HCT116 (cell line): ENCODE measurements around the gene SPATA19. TPM values are rescaled to one million over a fixed set of nuclear protein-coding genes. Genes with fewer than 3 reads are reported as not detected.

Source experiments
- ATAC-seq: fragments of 200-7000 bp; cut with Tn5 transposase; 2 replicates; pipeline ENCODE4 v1.9.1; 2020; ENCODE audit warnings: mild to moderate bottlenecking, moderate library complexity
- BruUV-seq: library from RNA; stranded (reverse); fragments of 400-500 nt; replicated peaks from 2 replicates; lab custom pipeline; 2021; lab: Mats Ljungman, UMichigan
- CTCF ChIA-PET: fragments of 300-600 bp; sonication (Branson Sonifier 250); formaldehyde crosslinking; loops from one replicate; lab custom pipeline; 2021; ENCODE audit warnings: antibody characterized with exemption; lab: Charles Lee
- POLR2A ChIA-PET: fragments of 300-600, 350-600 bp; sonication (Branson Sonifier 250); formaldehyde crosslinking; loops from one replicate; lab custom pipeline; 2021; ENCODE audit warnings: antibody characterized with exemption; lab: Charles Lee
- RAD21 ChIA-PET, 2 experiments: fragments of 300-600 bp; sonication (Branson Sonifier 250); formaldehyde crosslinking; loops; one replicate each; lab custom pipeline; 2023; ENCODE audit warnings: low total read pairs in 2 of 2; ENCODE audit not compliant: uncharacterized antibody in 2 of 2, unreplicated experiment in 2 of 2, low non-redundant PET in 1 of 2; lab: Charles Lee
- DNase-seq: peaks from one replicate; pipeline ENCODE4 v3.0.0-alpha.2; 2010; ENCODE audit warnings: low read depth, low spot score
- H2AFZ ChIP-seq: fragments of 200-600 bp; shearing (Covaris generic), sonication (generic); 2 replicates; pipeline ENCODE4 v1.6.1; 2017; ENCODE audit warnings: low read depth, mixed run types, mixed read lengths, antibody characterized with exemption, low read length; ENCODE audit not compliant: poor library complexity, severe bottlenecking
- H3K27ac ChIP-seq: 2 replicates; pipeline ENCODE4 v1.5.1; 2012; ENCODE audit warnings: low read depth, low read length
- H3K27me3 ChIP-seq: fragments of 200-600 bp; sonication (generic); 2 replicates; pipeline ENCODE4 v1.6.1; 2016; ENCODE audit warnings: mixed run types, low read length, mixed read lengths; ENCODE audit not compliant: insufficient read depth
- H3K36me3 ChIP-seq, 2 experiments: fragments of 200-500 bp in 1 of 2; fragments of 200-600 bp in 1 of 2; sonication (Bioruptor generic) in 1 of 2; sonication (generic) in 1 of 2; 2 replicates each; pipeline versions ENCODE4 v1.5.1 to v1.6.1; 2014 to 2016; ENCODE audit warnings: low read length in 2 of 2, inconsistent platforms in 1 of 2, mixed read lengths in 1 of 2, mixed run types in 1 of 2; ENCODE audit not compliant: insufficient read depth in 2 of 2, control insufficient read depth in 1 of 2
- H3K4me1 ChIP-seq, 2 experiments: fragments of 200-600 bp in 1 of 2; sonication (generic) in 1 of 2; 2 replicates each; pipeline versions ENCODE4 v1.5.1 to v1.6.1; 2012 to 2017; ENCODE audit warnings: low read length in 2 of 2, inconsistent platforms in 1 of 2, mild to moderate bottlenecking in 1 of 2, mixed read lengths in 1 of 2, mixed run types in 1 of 2, moderate library complexity in 1 of 2; ENCODE audit not compliant: insufficient read depth in 2 of 2, control insufficient read depth in 1 of 2
- H3K4me2 ChIP-seq: fragments of 200-600 bp; sonication (generic); 2 replicates; pipeline ENCODE4 v1.6.1; 2017; ENCODE audit warnings: mixed run types, low read length, mixed read lengths
- H3K4me3 ChIP-seq, 2 experiments: fragments of 200-600 bp in 1 of 2; sonication (generic) in 1 of 2; replicated peaks in 1 of 2; 2 replicates each; pipeline ENCODE4 v1.5.1; 2011 to 2016; ENCODE audit warnings: low read length in 2 of 2, control low read depth in 1 of 2, low read depth in 1 of 2, mild to moderate bottlenecking in 1 of 2, mixed read lengths in 1 of 2, mixed run types in 1 of 2
- H3K79me2 ChIP-seq: fragments of 200-600 bp; sonication (generic); 2 replicates; pipeline ENCODE4 v1.6.1; 2017; ENCODE audit warnings: mild to moderate bottlenecking, mixed run types, low read length, moderate library complexity, mixed read lengths; ENCODE audit not compliant: insufficient read depth
- H3K9ac ChIP-seq: fragments of 200-600 bp; sonication (generic); 2 replicates; pipeline ENCODE4 v1.6.1; 2016; ENCODE audit warnings: low read length, mixed read lengths
- H3K9me2 ChIP-seq: fragments of 200-600 bp; sonication (generic), shearing (Covaris generic); 2 replicates; pipeline ENCODE4 v1.6.1; 2017; ENCODE audit warnings: mixed run types, mild to moderate bottlenecking, moderate library complexity; ENCODE audit not compliant: insufficient read depth
- H3K9me3 ChIP-seq, 2 experiments: fragments of 200-500 bp in 1 of 2; fragments of 200-600 bp in 1 of 2; sonication (Bioruptor generic) in 1 of 2; sonication (generic) in 1 of 2; 2 replicates each; pipeline ENCODE4 v1.6.1; 2014 to 2017; ENCODE audit warnings: low read length in 2 of 2, mixed read lengths in 2 of 2, inconsistent platforms in 1 of 2, low read depth in 1 of 2, mild to moderate bottlenecking in 1 of 2, mixed run types in 1 of 2, moderate library complexity in 1 of 2; ENCODE audit not compliant: control insufficient read depth in 1 of 2, insufficient read depth in 1 of 2
- H4K20me1 ChIP-seq: fragments of 200-600 bp; sonication (generic), shearing (Covaris generic); 2 replicates; pipeline ENCODE4 v1.6.1; 2017; ENCODE audit warnings: mixed run types, mild to moderate bottlenecking, moderate library complexity; ENCODE audit not compliant: insufficient read depth
- CEBPB ChIP-seq: IDR thresholded peaks from 2 replicates; pipeline ENCODE4 v1.6.1; 2012; ENCODE audit warnings: low read depth
- EGR1 ChIP-seq: IDR thresholded peaks from 2 replicates; pipeline ENCODE4 v1.6.1; 2012; ENCODE audit warnings: low read depth
- ELF1 ChIP-seq: IDR thresholded peaks from 2 replicates; pipeline ENCODE4 v1.6.1; 2012; ENCODE audit warnings: low read depth, borderline replicate concordance
- EZH2 ChIP-seq: fragments of 200-600 bp; sonication (generic); IDR thresholded peaks from 2 replicates; pipeline ENCODE4 v1.6.1; 2017; ENCODE audit warnings: antibody characterized with exemption, mixed run types
- EZH2phosphoT487 ChIP-seq: fragments of 200-600 bp; IDR thresholded peaks from 2 replicates; pipeline ENCODE4 v1.6.1; 2018; ENCODE audit warnings: antibody characterized with exemption, borderline replicate concordance
- FOSL1 ChIP-seq: IDR thresholded peaks from 2 replicates; pipeline ENCODE4 v1.6.1; 2012; ENCODE audit warnings: low read depth
- POLR2A ChIP-seq: IDR thresholded peaks from 2 replicates; pipeline ENCODE4 v1.7.0; 2011; ENCODE audit warnings: borderline replicate concordance; ENCODE audit not compliant: insufficient read depth, insufficient read length; ENCODE audit errors: extremely low read depth
- SIN3A ChIP-seq: IDR thresholded peaks from 2 replicates; pipeline ENCODE4 v1.6.1; 2012; ENCODE audit warnings: low read depth
- SP1 ChIP-seq: IDR thresholded peaks from 2 replicates; pipeline ENCODE4 v1.6.1; 2012; ENCODE audit warnings: low read depth
- SRF ChIP-seq: IDR thresholded peaks from 2 replicates; pipeline ENCODE4 v1.6.1; 2012; ENCODE audit warnings: low read depth
- TCF7L2 ChIP-seq: IDR thresholded peaks from 2 replicates; pipeline ENCODE4 v1.7.0; 2011; ENCODE audit warnings: borderline replicate concordance, inconsistent platforms; ENCODE audit not compliant: insufficient read depth, insufficient read length; ENCODE audit errors: extremely low read depth
- ZFX ChIP-seq: fragments of 450-650 bp; IDR thresholded peaks from 2 replicates; pipeline ENCODE4 v1.6.1; 2017
- intact Hi-C: fragments of 100-400 bp; cut with micrococcal nuclease; formaldehyde crosslinking; loops from 2 replicates; pipeline ENCODE4 v1.10.0; 2022
- total RNA-seq: library from RNA; stranded (reverse); gene quantifications from one replicate; pipeline ENCODE4 v1.2.1, GENCODE V29; 2021; ENCODE audit not compliant: unreplicated experiment
- TF ChIP-seq, protein P1 (sequence below): IDR thresholded peaks from 2 replicates; pipeline ENCODE4 v1.6.1; 2012
- TF ChIP-seq, protein P2 (sequence below): IDR thresholded peaks from 2 replicates; pipeline ENCODE4 v1.6.1; 2012
- TF ChIP-seq, protein P3 (sequence below): IDR thresholded peaks from 2 replicates; pipeline ENCODE4 v1.6.1; 2011; ENCODE audit warnings: mild to moderate bottlenecking, low read length, moderate library complexity; ENCODE audit not compliant: insufficient replicate concordance; ENCODE audit errors: extremely low read depth
- TF ChIP-seq, protein P4 (sequence below): IDR thresholded peaks from 2 replicates; pipeline ENCODE4 v1.6.1; 2012; ENCODE audit warnings: low read depth
- TF ChIP-seq, protein P5 (sequence below), 3 experiments: fragments of 200-600 bp in 1 of 3; sonication (generic) in 1 of 3; IDR thresholded peaks in 2 of 3; conservative IDR thresholded peaks in 1 of 3; 2 replicates each; pipeline ENCODE4 v1.5.1; 2012 to 2017; ENCODE audit warnings: low read depth in 2 of 3, low read length in 2 of 3, antibody characterized with exemption in 1 of 3, borderline replicate concordance in 1 of 3, control low read depth in 1 of 3, mild to moderate bottlenecking in 1 of 3, mixed read lengths in 1 of 3, mixed run types in 1 of 3, moderate library complexity in 1 of 3; ENCODE audit not compliant: insufficient read depth in 1 of 3

SPATA19 gene
- total RNA-seq, 1 experiment from 2014 or later: not detected

DNA sequence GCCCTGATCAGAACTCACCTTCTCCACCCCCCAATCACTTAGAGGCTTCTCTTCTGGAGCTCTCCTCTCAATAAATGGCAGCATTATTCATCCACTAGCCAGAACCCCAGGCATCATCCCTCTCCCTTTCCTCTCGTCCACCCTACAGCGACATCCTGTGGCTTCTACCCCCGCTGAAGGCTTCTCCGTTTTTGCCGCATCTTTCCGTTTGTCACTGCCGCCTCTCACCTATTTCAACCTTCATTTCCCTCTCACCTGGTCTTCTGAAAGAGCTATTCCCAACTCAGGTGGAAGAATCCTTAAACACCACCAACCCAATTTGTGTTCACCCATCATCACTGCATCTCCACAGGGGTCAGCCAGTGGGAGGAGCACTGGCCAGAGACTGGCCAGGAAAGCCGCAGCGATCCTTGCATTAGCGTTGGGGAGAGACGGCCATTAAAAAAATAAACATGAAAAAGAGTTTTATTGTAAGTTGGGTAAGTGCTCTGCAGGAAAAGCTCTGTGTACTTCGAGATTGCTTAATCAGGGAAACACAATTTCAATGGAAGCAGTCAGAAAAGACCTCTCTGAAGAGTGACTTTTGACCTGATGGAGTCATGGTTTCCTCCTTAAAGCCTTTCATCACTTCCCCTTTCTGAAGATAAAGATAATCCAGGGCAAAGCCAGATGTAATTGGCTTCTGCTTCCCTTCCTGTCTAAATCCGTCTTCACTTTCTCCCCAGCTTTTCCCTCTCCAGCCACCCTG, 36.7 kb downstream of the SPATA19 start:
- Histone ChIP-seq H3K4me1 (no peaks in the 10 kb centered on the region), H2AFZ (no peak overlapping the region), H3K27ac (no peak overlapping the region), H3K9ac (no peak overlapping the region), H3K27me3 (peaks cover 17% of the 10 kb centered on the region; the same call in 1 of the 2 replicates), H3K9me3 (no peaks in the 10 kb centered on the region), H3K9me2 (no peaks in the 10 kb centered on the region), H3K79me2 (no peaks in the 10 kb centered on the region), H3K4me2 (no peak overlapping the region), H4K20me1 (no peaks in the 10 kb centered on the region), H3K36me3 (no peaks in the 10 kb centered on the region), H3K4me3 (no peak overlapping the region)
- POLR2A ChIA-PET: no interaction called here
- TF ChIP-seq, protein P1, sequence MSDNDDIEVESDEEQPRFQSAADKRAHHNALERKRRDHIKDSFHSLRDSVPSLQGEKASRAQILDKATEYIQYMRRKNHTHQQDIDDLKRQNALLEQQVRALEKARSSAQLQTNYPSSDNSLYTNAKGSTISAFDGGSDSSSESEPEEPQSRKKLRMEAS: no peak
- TF ChIP-seq, protein P2, sequence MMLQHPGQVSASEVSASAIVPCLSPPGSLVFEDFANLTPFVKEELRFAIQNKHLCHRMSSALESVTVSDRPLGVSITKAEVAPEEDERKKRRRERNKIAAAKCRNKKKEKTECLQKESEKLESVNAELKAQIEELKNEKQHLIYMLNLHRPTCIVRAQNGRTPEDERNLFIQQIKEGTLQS: no peak
- no peak for TF ChIP-seq SP1
- no peak for TF ChIP-seq SRF
- no peak for TF ChIP-seq FOSL1
- TF ChIP-seq, protein P3, sequence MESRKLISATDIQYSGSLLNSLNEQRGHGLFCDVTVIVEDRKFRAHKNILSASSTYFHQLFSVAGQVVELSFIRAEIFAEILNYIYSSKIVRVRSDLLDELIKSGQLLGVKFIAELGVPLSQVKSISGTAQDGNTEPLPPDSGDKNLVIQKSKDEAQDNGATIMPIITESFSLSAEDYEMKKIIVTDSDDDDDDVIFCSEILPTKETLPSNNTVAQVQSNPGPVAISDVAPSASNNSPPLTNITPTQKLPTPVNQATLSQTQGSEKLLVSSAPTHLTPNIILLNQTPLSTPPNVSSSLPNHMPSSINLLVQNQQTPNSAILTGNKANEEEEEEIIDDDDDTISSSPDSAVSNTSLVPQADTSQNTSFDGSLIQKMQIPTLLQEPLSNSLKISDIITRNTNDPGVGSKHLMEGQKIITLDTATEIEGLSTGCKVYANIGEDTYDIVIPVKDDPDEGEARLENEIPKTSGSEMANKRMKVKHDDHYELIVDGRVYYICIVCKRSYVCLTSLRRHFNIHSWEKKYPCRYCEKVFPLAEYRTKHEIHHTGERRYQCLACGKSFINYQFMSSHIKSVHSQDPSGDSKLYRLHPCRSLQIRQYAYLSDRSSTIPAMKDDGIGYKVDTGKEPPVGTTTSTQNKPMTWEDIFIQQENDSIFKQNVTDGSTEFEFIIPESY: no peak
- TF ChIP-seq CEBPB: no peak
- TF ChIP-seq POLR2A: no peak
- no peak for TF ChIP-seq EGR1
- TF ChIP-seq, protein P4, sequence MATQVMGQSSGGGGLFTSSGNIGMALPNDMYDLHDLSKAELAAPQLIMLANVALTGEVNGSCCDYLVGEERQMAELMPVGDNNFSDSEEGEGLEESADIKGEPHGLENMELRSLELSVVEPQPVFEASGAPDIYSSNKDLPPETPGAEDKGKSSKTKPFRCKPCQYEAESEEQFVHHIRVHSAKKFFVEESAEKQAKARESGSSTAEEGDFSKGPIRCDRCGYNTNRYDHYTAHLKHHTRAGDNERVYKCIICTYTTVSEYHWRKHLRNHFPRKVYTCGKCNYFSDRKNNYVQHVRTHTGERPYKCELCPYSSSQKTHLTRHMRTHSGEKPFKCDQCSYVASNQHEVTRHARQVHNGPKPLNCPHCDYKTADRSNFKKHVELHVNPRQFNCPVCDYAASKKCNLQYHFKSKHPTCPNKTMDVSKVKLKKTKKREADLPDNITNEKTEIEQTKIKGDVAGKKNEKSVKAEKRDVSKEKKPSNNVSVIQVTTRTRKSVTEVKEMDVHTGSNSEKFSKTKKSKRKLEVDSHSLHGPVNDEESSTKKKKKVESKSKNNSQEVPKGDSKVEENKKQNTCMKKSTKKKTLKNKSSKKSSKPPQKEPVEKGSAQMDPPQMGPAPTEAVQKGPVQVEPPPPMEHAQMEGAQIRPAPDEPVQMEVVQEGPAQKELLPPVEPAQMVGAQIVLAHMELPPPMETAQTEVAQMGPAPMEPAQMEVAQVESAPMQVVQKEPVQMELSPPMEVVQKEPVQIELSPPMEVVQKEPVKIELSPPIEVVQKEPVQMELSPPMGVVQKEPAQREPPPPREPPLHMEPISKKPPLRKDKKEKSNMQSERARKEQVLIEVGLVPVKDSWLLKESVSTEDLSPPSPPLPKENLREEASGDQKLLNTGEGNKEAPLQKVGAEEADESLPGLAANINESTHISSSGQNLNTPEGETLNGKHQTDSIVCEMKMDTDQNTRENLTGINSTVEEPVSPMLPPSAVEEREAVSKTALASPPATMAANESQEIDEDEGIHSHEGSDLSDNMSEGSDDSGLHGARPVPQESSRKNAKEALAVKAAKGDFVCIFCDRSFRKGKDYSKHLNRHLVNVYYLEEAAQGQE: no peak
- no peak for TF ChIP-seq ZFX
- TF ChIP-seq SIN3A: no peak
- no peak for TF ChIP-seq TCF7L2
- TF ChIP-seq EZH2: no peak
- TF ChIP-seq ELF1: no peak
- no peak for TF ChIP-seq EZH2phosphoT487
- TF ChIP-seq, protein P5, sequence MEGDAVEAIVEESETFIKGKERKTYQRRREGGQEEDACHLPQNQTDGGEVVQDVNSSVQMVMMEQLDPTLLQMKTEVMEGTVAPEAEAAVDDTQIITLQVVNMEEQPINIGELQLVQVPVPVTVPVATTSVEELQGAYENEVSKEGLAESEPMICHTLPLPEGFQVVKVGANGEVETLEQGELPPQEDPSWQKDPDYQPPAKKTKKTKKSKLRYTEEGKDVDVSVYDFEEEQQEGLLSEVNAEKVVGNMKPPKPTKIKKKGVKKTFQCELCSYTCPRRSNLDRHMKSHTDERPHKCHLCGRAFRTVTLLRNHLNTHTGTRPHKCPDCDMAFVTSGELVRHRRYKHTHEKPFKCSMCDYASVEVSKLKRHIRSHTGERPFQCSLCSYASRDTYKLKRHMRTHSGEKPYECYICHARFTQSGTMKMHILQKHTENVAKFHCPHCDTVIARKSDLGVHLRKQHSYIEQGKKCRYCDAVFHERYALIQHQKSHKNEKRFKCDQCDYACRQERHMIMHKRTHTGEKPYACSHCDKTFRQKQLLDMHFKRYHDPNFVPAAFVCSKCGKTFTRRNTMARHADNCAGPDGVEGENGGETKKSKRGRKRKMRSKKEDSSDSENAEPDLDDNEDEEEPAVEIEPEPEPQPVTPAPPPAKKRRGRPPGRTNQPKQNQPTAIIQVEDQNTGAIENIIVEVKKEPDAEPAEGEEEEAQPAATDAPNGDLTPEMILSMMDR (IDR thresholded peaks at IDR 0.05 in 2 of 3, conservative IDR thresholded peaks at IDR 0.05 in 1 of 3; ENCODE audit: borderline replicate concordance in 1 of 3, insufficient read depth in 1 of 3, low read depth in 2 of 3, low read length in 2 of 3): no peak
- DNase-seq (no peak), ATAC-seq (no peak)
- intact Hi-C loops: no loop called here
- CTCF ChIA-PET: interaction anchor here (1.2 kb wide), 1 partner anchor 13 kb away, joined by 3 read pairs; no protein-coding TSS in a partner anchor
- no TSS peak for BruUV-seq
- RAD21 ChIA-PET: no interaction called here
